Common myeloid progenitor, CD34-positive (primary cell): ENCODE measurements around the gene CHI3L2.
A peak's percentile ranks its signal among the peaks of the same experiment; 100 is the strongest.

Experiments used
- CTCF ChIA-PET: fragments of 350-600 bp; sonication (Branson Sonifier 250); formaldehyde crosslinking; loops from one replicate; lab custom pipeline; 2021; ENCODE audit warnings: antibody characterized with exemption; lab: Charles Lee
- POLR2A ChIA-PET: fragments of 350-600 bp; sonication (Branson Sonifier 250); formaldehyde crosslinking; loops from one replicate; lab custom pipeline; 2021; ENCODE audit warnings: antibody characterized with exemption; lab: Charles Lee
- DNase-seq, 3 donors: peaks; one replicate each; pipeline versions ENCODE4 v3.0.0 to v3.0.0-alpha.2; 2013
- H3K27ac ChIP-seq, 2 experiments: 1 replicate in 1 of 2; 2 replicates in 1 of 2; pipeline ENCODE4 v1.7.0; 2013; ENCODE audit warnings: inconsistent platforms in 2 of 2, low read length in 2 of 2, mild to moderate bottlenecking in 2 of 2, low read depth in 1 of 2, moderate library complexity in 1 of 2; ENCODE audit not compliant: severe bottlenecking in 2 of 2, insufficient read depth in 1 of 2, poor library complexity in 1 of 2
- H3K27me3 ChIP-seq, 5 experiments: replicated peaks in 2 of 5; 1 replicate in 3 of 5; 2 replicates in 2 of 5; pipeline versions ENCODE4 v1.6.1 to v1.7.0; 2013; ENCODE audit warnings: low read length in 4 of 5, mild to moderate bottlenecking in 2 of 5, moderate library complexity in 2 of 5, inconsistent platforms in 1 of 5; ENCODE audit not compliant: insufficient read depth in 5 of 5, control insufficient read depth in 4 of 5
- H3K36me3 ChIP-seq, 4 experiments: 1 replicate in 2 of 4; 2 replicates in 2 of 4; pipeline versions ENCODE4 v1.6.1 to v1.7.0; 2013; ENCODE audit warnings: low read length in 3 of 4, control low read depth in 1 of 4, mild to moderate bottlenecking in 1 of 4; ENCODE audit not compliant: control insufficient read depth in 4 of 4, insufficient read depth in 4 of 4
- H3K4me1 ChIP-seq, 4 experiments: 1 replicate in 3 of 4; 2 replicates in 1 of 4; pipeline versions ENCODE4 v1.6.1 to v1.7.1; 2013; ENCODE audit warnings: low read length in 3 of 4, mild to moderate bottlenecking in 3 of 4, control low read depth in 1 of 4, inconsistent platforms in 1 of 4, moderate library complexity in 1 of 4; ENCODE audit not compliant: control insufficient read depth in 4 of 4, insufficient read depth in 4 of 4; ENCODE audit errors: control extremely low read depth in 1 of 4
- H3K4me3 ChIP-seq, 7 experiments: 1 replicate in 4 of 7; 2 replicates in 3 of 7; pipeline versions ENCODE4 v1.5.1 to v1.7.0; 2013; ENCODE audit warnings: mild to moderate bottlenecking in 7 of 7, low read length in 6 of 7, moderate library complexity in 6 of 7, inconsistent platforms in 2 of 7, low read depth in 2 of 7, control low read depth in 1 of 7; ENCODE audit not compliant: insufficient read depth in 4 of 7, control insufficient read depth in 1 of 7; ENCODE audit errors: extremely low read depth in 1 of 7
- H3K9me3 ChIP-seq, 5 experiments: 1 replicate in 4 of 5; 2 replicates in 1 of 5; pipeline versions ENCODE4 v1.6.1 to v1.7.1; 2013; ENCODE audit warnings: low read length in 4 of 5, mild to moderate bottlenecking in 2 of 5, inconsistent platforms in 1 of 5, low read depth in 1 of 5, moderate library complexity in 1 of 5; ENCODE audit not compliant: control insufficient read depth in 4 of 5, insufficient read depth in 2 of 5; ENCODE audit errors: control extremely low read depth in 1 of 5
- WGBS: methylation state at CpG from one replicate; pipeline ENCODE4 v1.1.5; 2013; ENCODE audit not compliant: insufficient coverage; 5-methylcytosine and 5-hydroxymethylcytosine counted together

Gene CHI3L2

DNA sequence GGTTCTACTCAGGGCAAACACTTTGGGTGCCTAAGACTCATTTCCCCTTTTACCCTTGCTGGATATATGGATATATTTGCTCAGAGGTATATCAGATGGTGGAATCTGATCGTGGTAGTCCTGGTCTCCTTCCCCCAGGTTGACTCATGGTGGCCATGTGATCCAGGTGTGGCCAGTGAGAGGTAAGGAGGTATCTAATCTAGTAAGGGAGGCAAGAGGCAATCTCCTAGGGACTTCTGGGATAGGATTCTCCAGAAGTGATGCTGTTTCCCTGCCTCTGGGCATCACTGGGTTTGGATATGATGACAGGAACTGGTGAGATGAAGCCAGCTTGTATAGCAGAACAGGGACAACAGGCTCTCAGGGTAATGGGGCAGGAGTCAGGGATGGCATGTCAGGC, 18.6 kb upstream of the CHI3L2 start:
- H3K27ac ChIP-seq, result no peak overlapping the region
- no peak for DNase-seq
- H3K4me1 ChIP-seq, result peaks cover 16 to 50% (median 27%) of the 10 kb centered on the region in 4 experiments
- H3K4me3 ChIP-seq, result no peak overlapping the region
- CTCF ChIA-PET, result interaction anchor here (1.0 kb wide), 1 partner anchor 11 kb away, joined by 4 read pairs; no protein-coding TSS in a partner anchor
- H3K9me3 ChIP-seq, result peaks cover 0 to 5% (median 0%) of the 10 kb centered on the region in 5 experiments
- POLR2A ChIA-PET, result no interaction called here
- H3K36me3 ChIP-seq, result no peaks in the 10 kb centered on the region
- no peaks in the 10 kb centered on the region for H3K27me3 ChIP-seq
- 100% methylated on average over 1 of the region's 1 CpG for WGBS

DNA sequence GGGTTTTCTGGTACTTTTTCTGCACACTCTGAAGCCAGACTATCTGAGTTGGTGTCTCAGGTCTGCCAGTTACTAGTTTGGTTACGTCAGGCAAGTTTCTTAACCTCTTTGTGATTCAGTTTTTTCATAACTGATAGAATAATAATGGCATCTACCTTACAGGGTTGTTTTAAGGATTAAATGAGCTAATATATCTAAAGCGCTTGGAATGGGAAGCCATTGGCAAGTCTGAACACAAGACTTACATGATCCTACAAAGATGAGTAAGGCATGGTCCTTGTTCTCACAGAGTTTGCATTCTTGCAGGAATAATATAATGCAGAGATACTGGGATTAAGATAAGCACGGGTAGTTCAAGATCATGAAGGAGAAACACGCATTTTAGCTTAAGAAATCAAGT, 17.9 kb upstream of the CHI3L2 start:
- H3K9me3 ChIP-seq, result peaks cover 0 to 5% (median 0%) of the 10 kb centered on the region in 5 experiments
- CTCF ChIA-PET, result interaction anchor here (1.0 kb wide), 1 partner anchor 11 kb away, joined by 4 read pairs; no protein-coding TSS in a partner anchor
- no peaks in the 10 kb centered on the region for H3K36me3 ChIP-seq
- H3K27me3 ChIP-seq, result no peaks in the 10 kb centered on the region
- no peak overlapping the region for H3K4me3 ChIP-seq
- H3K27ac ChIP-seq, result no peak overlapping the region
- POLR2A ChIA-PET, result no interaction called here
- 100% methylated on average over 2 of the region's 4 CpGs for WGBS
- H3K4me1 ChIP-seq, result peaks cover 13 to 50% (median 26%) of the 10 kb centered on the region in 4 experiments
- no peak for DNase-seq

DNA sequence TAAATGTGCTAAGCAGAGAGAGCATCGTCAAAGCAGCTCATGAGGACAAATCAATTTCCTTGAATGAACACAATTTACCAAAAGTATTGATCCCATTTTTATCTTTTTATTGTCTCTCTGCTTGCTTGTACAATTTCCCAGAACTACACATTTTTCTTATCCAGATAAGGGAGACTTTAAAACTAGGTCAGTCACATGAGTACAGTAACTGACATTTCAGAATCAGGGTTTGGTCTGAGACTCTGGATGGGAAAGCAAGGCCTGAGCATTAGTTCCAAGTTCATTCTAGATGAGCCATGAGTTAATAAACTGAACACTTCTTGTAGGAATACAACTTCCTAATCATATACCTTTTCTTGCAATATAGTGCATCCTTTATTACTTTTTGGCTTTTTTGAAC, 15.6 kb upstream of the CHI3L2 start:
- Histone ChIP-seq H3K4me3 (no peak overlapping the region), H3K36me3 (no peaks in the 10 kb centered on the region), H3K9me3 (peaks cover 0 to 5% (median 0%) of the 10 kb centered on the region in 5 experiments), H3K27me3 (no peaks in the 10 kb centered on the region), H3K4me1 (peaks cover 19 to 50% (median 32%) of the 10 kb centered on the region in 4 experiments), H3K27ac (no peak overlapping the region)
- DNase-seq, result no peak
- ChIA-PET POLR2A (no interaction called here), CTCF (no interaction called here)
- 86% methylated on average over 1 of the region's 1 CpG for WGBS

DNA sequence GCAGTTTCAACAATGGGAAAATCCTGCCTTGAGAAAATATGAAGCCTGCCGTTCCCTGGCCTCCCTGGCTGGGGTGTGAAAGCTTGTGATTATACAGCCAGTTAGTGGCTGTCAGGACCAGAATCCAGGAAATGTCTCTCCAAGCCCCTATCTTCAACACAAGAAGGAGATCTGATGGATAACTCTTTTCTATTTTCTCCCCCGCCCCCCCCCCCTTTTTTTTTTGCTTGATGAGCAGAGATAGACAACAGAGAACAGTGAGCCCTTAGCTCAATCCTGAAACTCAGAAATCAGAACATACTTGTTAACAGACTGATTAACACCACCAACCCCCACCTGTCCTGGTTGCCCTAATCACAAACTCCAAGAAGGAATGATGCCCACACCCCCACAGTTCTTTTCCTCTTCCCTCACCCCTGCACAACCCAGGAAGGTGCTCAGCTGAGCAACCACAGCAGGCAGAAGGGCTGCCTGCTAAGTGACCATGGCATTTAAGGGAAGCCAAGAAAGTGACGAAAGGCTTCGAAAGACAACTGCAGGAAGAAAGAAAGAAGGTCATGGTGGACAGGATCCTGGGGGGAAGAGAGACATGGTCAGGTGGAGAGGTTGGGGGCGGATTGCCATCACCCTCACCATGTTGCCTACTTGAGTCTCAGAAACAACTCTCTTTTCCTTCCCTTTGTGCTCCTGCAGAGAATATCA, 14.7 kb upstream of the CHI3L2 start:
- no peaks in the 10 kb centered on the region for H3K36me3 ChIP-seq
- DNase-seq, result no peak
- H3K27me3 ChIP-seq, result no peaks in the 10 kb centered on the region
- WGBS, result 86% methylated on average over 5 of the region's 5 CpGs
- ChIA-PET CTCF (no interaction called here), POLR2A (no interaction called here)
- no peak overlapping the region for H3K27ac ChIP-seq
- peaks cover 25 to 56% (median 36%) of the 10 kb centered on the region in 4 experiments for H3K4me1 ChIP-seq
- H3K4me3 ChIP-seq, result no peak overlapping the region
- peaks cover 0 to 5% (median 0%) of the 10 kb centered on the region in 5 experiments for H3K9me3 ChIP-seq

DNA sequence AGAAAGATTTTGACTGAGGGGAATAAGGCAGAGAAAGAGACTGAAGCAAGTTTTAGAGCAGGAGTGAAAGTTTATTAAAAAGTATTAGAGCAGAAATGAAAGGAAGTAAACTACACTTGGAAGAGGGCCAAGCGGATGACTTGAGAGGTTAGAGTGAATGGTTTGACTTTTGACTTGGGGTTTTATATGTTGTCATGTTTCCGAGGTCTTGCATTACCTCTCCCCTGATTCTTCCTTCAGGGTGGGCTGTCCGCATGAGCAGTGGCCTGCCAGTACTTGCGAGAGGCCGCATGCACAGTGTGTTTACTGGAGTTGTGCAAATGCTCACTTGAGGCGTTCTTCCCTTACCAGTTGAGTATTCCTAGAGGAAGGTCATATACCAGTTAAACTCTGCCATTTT, 14.1 kb upstream of the CHI3L2 start:
- Histone ChIP-seq H3K9me3 (peaks cover 0 to 5% (median 0%) of the 10 kb centered on the region in 5 experiments), H3K36me3 (no peaks in the 10 kb centered on the region), H3K27ac (no peak overlapping the region), H3K27me3 (no peaks in the 10 kb centered on the region), H3K4me3 (no peak overlapping the region), H3K4me1 (peaks cover 26 to 57% (median 37%) of the 10 kb centered on the region in 4 experiments)
- ChIA-PET CTCF (interaction anchor here (10.6 kb wide), 1 partner anchor 13 kb away, joined by 123 read pairs; the partner anchor contains the start of gene DENND2D), POLR2A (no interaction called here)
- WGBS, result 90% methylated on average over 5 of the region's 6 CpGs
- DNase-seq, result peak in 2 of 3 donors; percentile 65 to 69

DNA sequence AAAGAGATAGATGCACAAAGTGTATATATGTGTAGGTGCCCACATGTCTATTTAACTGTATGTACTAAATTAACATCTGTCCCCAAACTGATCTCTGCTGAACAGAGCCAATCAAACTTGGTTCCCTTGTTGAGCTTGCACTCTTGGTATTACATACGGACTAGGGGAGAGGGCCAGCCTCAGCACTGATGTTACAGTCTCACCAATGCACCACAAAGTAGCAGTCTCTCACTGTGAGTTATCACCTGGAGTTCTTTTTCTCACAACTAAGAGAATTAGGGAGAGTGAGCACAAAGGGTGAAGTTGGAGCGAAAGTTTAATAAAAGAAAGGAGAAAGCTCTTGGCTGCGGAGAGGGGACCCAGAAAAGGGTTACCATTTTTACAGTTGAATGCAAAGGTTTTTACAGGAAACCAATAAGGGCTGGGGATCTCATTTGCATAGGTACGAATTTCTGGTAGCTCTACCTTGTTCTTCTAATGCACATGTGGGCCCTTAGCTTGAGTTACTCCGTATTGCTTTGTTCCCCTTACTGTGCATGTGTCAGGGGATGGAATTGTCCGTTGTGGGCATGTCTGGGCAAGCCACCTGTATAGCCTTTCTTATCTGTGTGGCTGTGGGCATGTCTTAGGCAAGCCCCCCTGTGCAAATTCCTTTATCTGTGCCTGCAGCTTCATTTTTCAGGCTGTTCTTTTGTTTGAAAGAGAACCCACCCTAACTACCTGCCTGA, 13.3 kb upstream of the CHI3L2 start:
- POLR2A ChIA-PET, result no interaction called here
- peak in 2 of 3 donors; percentile 57 to 79 for DNase-seq
- H3K36me3 ChIP-seq, result no peaks in the 10 kb centered on the region
- CTCF ChIA-PET, result interaction anchor here (0.8 to 10.6 kb wide), 3 partner anchors 9 to 50 kb away, joined by 4 to 123 read pairs (median 5); partner anchors contain the start of gene DENND2D
- H3K4me3 ChIP-seq, result no peak overlapping the region
- H3K9me3 ChIP-seq, result peaks cover 0 to 5% (median 0%) of the 10 kb centered on the region in 5 experiments
- WGBS, result 72% methylated on average over 5 of the region's 6 CpGs
- H3K27me3 ChIP-seq, result no peaks in the 10 kb centered on the region
- H3K4me1 ChIP-seq, result peaks cover 26 to 57% (median 39%) of the 10 kb centered on the region in 4 experiments
- H3K27ac ChIP-seq, result no peak overlapping the region
